Bronchial epithelial cell (primary cell): Measurements from ENCODE around the gene TUBB3. TPM values are rescaled to one million over a fixed set of nuclear protein-coding genes. Genes with fewer than 3 reads are reported as not detected.

Experiments
- DNase-seq: peaks from one replicate; pipeline ENCODE4 v3.0.0-alpha.2; 2010; ENCODE audit warnings: low read depth
- FAIRE-seq: peaks from 2 replicates; lab custom pipeline; 2011; peaks lifted over from hg19 to GRCh38; lab: Jason Lieb, UNC
- H3K27me3 ChIP-seq: 2 replicates; pipeline ENCODE4 v1.5.1; 2011; ENCODE audit warnings: low read length; ENCODE audit not compliant: control insufficient read depth, insufficient read depth
- H3K36me3 ChIP-seq: 2 replicates; pipeline ENCODE4 v1.5.1; 2011; ENCODE audit warnings: low read length; ENCODE audit not compliant: control insufficient read depth, insufficient read depth
- H3K4me3 ChIP-seq: 2 replicates; pipeline ENCODE4 v1.5.1; 2011; ENCODE audit warnings: mild to moderate bottlenecking, low read depth, low read length, control low read depth
- total RNA-seq: library from RNA; depleted of rRNA; stranded (reverse); fragments of >200 nt; gene quantifications from 2 replicates; pipeline ENCODE4 v1.2.1, GENCODE V29; 2014
- TF ChIP-seq, protein P1 (sequence below): IDR thresholded peaks from 2 replicates; pipeline ENCODE4 v1.5.1; 2011; ENCODE audit warnings: mild to moderate bottlenecking, moderate library complexity, low read length, control low read depth, inconsistent platforms; ENCODE audit not compliant: insufficient read depth, severe bottlenecking

TUBB3 gene
- total RNA-seq, 1 donor from 2014 or later: 24.5 TPM

DNA sequence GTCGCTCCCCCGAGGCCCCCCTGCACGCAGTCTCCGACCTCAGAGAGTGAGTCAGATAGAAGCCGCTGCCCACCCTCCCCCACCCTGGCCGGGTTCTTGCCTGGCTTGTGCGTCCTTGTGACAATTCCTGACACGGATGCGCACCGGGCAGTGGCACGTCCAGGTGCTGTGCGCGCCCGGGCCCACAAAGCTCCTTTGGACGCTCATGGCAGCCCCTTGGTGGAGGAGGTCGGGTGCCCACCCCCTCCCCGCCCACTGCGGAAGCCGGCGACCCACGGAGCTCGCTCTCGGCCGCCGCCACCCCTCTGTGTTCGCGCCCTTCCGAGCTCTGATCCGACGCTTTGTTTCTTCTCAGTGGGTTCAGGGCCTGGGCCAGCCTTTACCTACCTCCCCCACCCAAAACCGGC lies 662 bp upstream of the TUBB3 start:
- Histone ChIP-seq H3K36me3 (no peaks in the 10 kb centered on the region), H3K4me3 (peak overlapping the region; percentile 59), H3K27me3 (no peaks in the 10 kb centered on the region)
- FAIRE-seq: no peak
- DNase-seq: peak; percentile 76
- TF ChIP-seq, protein P1, sequence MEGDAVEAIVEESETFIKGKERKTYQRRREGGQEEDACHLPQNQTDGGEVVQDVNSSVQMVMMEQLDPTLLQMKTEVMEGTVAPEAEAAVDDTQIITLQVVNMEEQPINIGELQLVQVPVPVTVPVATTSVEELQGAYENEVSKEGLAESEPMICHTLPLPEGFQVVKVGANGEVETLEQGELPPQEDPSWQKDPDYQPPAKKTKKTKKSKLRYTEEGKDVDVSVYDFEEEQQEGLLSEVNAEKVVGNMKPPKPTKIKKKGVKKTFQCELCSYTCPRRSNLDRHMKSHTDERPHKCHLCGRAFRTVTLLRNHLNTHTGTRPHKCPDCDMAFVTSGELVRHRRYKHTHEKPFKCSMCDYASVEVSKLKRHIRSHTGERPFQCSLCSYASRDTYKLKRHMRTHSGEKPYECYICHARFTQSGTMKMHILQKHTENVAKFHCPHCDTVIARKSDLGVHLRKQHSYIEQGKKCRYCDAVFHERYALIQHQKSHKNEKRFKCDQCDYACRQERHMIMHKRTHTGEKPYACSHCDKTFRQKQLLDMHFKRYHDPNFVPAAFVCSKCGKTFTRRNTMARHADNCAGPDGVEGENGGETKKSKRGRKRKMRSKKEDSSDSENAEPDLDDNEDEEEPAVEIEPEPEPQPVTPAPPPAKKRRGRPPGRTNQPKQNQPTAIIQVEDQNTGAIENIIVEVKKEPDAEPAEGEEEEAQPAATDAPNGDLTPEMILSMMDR: no peak

- no peaks in the 10 kb centered on the region for H3K27me3 ChIP-seq
- no peaks in the 10 kb centered on the region for H3K36me3 ChIP-seq
- DNase-seq: no peak
- H3K4me3 ChIP-seq: peak overlapping the region; percentile 59
- FAIRE-seq: no peak
- TF ChIP-seq, protein P1: no peak
Observed at GRCh38 chr16:89923640-89924296, 626 bp downstream of the TUBB3 start.

GRCh38 chr16:89924297-89924924 lies 1.3 kb downstream of the TUBB3 start:
- DNase-seq (no peak), FAIRE-seq (no peak)
- H3K27me3 ChIP-seq: no peaks in the 10 kb centered on the region
- TF ChIP-seq, protein P1: no peak
- peak overlapping the region; percentile 59 for H3K4me3 ChIP-seq
- no peaks in the 10 kb centered on the region for H3K36me3 ChIP-seq

- no peak for FAIRE-seq
- no peaks in the 10 kb centered on the region for H3K27me3 ChIP-seq
Observed at GRCh38 chr16:89924925-89925307, 1.8 kb downstream of the TUBB3 start.

DNA sequence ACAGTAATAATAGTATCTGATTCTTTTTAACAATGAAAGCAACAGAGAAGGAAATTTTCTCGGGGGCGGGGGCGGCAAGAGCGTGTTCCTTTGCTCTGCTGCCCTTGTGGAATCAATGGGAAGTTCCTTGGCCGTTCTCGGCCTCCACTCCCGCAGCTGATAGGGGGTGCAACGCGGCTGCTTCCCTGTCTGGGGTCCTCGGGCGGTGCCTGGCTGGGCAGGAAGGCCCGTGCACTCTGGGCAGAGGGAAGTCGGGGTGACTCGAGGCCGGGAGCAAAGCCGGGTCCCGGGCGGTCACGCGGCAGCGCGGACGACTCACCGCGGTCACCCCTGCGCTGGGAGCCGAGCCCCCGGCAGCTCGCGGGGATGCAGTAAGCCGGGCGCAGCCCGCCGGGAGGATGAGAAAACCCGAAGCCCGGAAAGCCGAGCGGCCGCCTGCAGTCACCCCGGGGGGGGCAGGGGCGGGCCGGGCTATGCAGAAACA lies 2.5 kb downstream of the TUBB3 start:
- H3K36me3 ChIP-seq: no peaks in the 10 kb centered on the region
- FAIRE-seq: no peak
- peak overlapping the region; percentile 48 for H3K4me3 ChIP-seq
- no peak for DNase-seq
- TF ChIP-seq, protein P1: no peak
- no peaks in the 10 kb centered on the region for H3K27me3 ChIP-seq

More at GRCh38 chr16:89924925-89925307, 1.8 kb downstream of the TUBB3 start:
- TF ChIP-seq, protein P1: no peak
- DNase-seq: no peak
- Histone ChIP-seq H3K4me3 (no peak overlapping the region), H3K36me3 (no peaks in the 10 kb centered on the region)
